Lung (tissue), 12 donors: Measurements from ENCODE around the gene COL15A1. TPM values are rescaled to one million over a fixed set of nuclear protein-coding genes. Genes with fewer than 3 reads are reported as not detected.

Source experiments
- ATAC-seq: fragments of 200-7000 bp; cut with Tn5 transposase; one replicate; pipeline ENCODE4 v1.9.1; 2020; ENCODE audit warnings: moderate number of reproducible peaks; ENCODE audit not compliant: insufficient read depth, low FRiP score
- DNase-seq, 3 donors: peaks; one replicate each; pipeline ENCODE4 v3.0.0-alpha.2; 2013 to 2017
- H3K27ac ChIP-seq, 2 donors: one replicate each; pipeline ENCODE4 v1.5.1; 2013; ENCODE audit warnings: mild to moderate bottlenecking in 2 of 2, moderate library complexity in 2 of 2, control low read depth in 1 of 2, inconsistent platforms in 1 of 2, low read depth in 1 of 2, low read length in 1 of 2
- H3K27me3 ChIP-seq, 3 donors: one replicate each; pipeline ENCODE4 v1.5.1; 2013; ENCODE audit warnings: low read length in 2 of 3; ENCODE audit not compliant: control insufficient read depth in 3 of 3, insufficient read depth in 3 of 3
- H3K36me3 ChIP-seq, 4 donors: one replicate each; pipeline ENCODE4 v1.5.1; 2013; ENCODE audit warnings: low read length in 4 of 4, mild to moderate bottlenecking in 1 of 4, moderate library complexity in 1 of 4; ENCODE audit not compliant: control insufficient read depth in 4 of 4, insufficient read depth in 4 of 4
- H3K4me1 ChIP-seq, 5 donors: one replicate each; pipeline ENCODE4 v1.5.1; 2013; ENCODE audit warnings: low read length in 5 of 5, mild to moderate bottlenecking in 2 of 5, moderate library complexity in 1 of 5; ENCODE audit not compliant: control insufficient read depth in 5 of 5, insufficient read depth in 5 of 5
- H3K4me3 ChIP-seq: one replicate; pipeline ENCODE4 v1.5.1; 2013; ENCODE audit warnings: mild to moderate bottlenecking, control low read depth, moderate library complexity
- H3K9ac ChIP-seq, 2 donors: one replicate each; pipeline ENCODE4 v1.5.1; 2013; ENCODE audit warnings: low read length in 2 of 2, control low read depth in 1 of 2; ENCODE audit not compliant: insufficient read depth in 1 of 2
- H3K9me3 ChIP-seq, 4 donors: one replicate each; pipeline ENCODE4 v1.5.1; 2013; ENCODE audit warnings: low read length in 3 of 4, mild to moderate bottlenecking in 1 of 4, moderate library complexity in 1 of 4; ENCODE audit not compliant: control insufficient read depth in 4 of 4, insufficient read depth in 3 of 4
- CTCF ChIP-seq: IDR thresholded peaks from 2 replicates; pipeline ENCODE4 v1.5.1; 2012; ENCODE audit warnings: mild to moderate bottlenecking; ENCODE audit errors: control extremely low read depth, extremely low read depth
- WGBS, 2 donors: extraction: QIAGEN DNeasy Blood & Tissue Kit; methylation state at CpG; one replicate each; pipeline ENCODE4 v1.1.7; 2013; 5-methylcytosine and 5-hydroxymethylcytosine counted together
- polyA plus RNA-seq, 2 donors: library from polyadenylated mRNA; stranded (reverse); fragments of 200-250 nt; gene quantifications; one replicate each; pipeline ENCODE4 v1.2.1, GENCODE V29; 2013
- total RNA-seq, 2 donors: library from RNA; depleted of rRNA in 1 of 2; stranded (reverse); fragments of >200 nt in 1 of 2; gene quantifications; one replicate each; pipeline ENCODE4 v1.2.1, GENCODE V29; 2014 to 2021
- donor health status: control.
- donor health status: control.
- donor health status: Bipolar disorder and iron deficiency.
- donor health status: healthy.
- donor health status: DM: yes; HTN: yes; CAD: no.

COL15A1 gene
- total and polyA plus RNA-seq, 4 donors = 2.9 to 40.5 (median 8.5) TPM

GRCh38 chr9:99018653-99019052 is 74.9 kb downstream of the COL15A1 start:
- Histone ChIP-seq H3K4me1 (no peaks in the 10 kb centered on the region), H3K9ac (no peak overlapping the region), H3K36me3 (peaks cover 0 to 3% (median under 1%) of the 10 kb centered on the region in 4 donors), H3K27ac (no peak overlapping the region), H3K4me3 (no peak overlapping the region), H3K27me3 (no peaks in the 10 kb centered on the region), H3K9me3 (no peaks in the 10 kb centered on the region)
- ATAC-seq (no peak), DNase-seq (no peak)
- TF ChIP-seq CTCF = no peak
- WGBS, 2 donors = 92 to 97% methylated on average over 1 of the region's 1 CpG

- Histone ChIP-seq H3K9me3 (no peaks in the 10 kb centered on the region), H3K27ac (peak overlapping the region; percentile 6 to 46), H3K9ac (no peak overlapping the region), H3K4me1 (no peaks in the 10 kb centered on the region), H3K36me3 (peaks cover 0 to 3% (median under 1%) of the 10 kb centered on the region in 4 donors), H3K27me3 (no peaks in the 10 kb centered on the region), H3K4me3 (no peak overlapping the region)
- DNase-seq (no peak), ATAC-seq (peak; percentile 20)
- no peak for TF ChIP-seq CTCF
- 78 to 95% methylated on average over 4 of the region's 4 CpGs for WGBS, 2 donors
These were observed 76.0 kb downstream of the COL15A1 start for GRCh38 chr9:99019510-99020331.

- DNase-seq (no peak), ATAC-seq (no peak)
- WGBS, 2 donors = 93 to 99% methylated on average over 8 of the region's 8 CpGs
- Histone ChIP-seq H3K36me3 (peaks cover 0 to 3% (median under 1%) of the 10 kb centered on the region in 4 donors), H3K9me3 (no peaks in the 10 kb centered on the region), H3K27me3 (no peaks in the 10 kb centered on the region), H3K4me1 (no peaks in the 10 kb centered on the region), H3K4me3 (no peak overlapping the region), H3K9ac (no peak overlapping the region), H3K27ac (peak overlapping the region in 1 of 2 donors; percentile 12)
- TF ChIP-seq CTCF = no peak
These were observed 77.2 kb downstream of the COL15A1 start for GRCh38 chr9:99020786-99021436.
